Nephron progenitor cell (in vitro differentiated cells): ENCODE results near the gene SLC35E1.
"Not testable (repeated sequence)": the region's sequence is repeated elsewhere in the genome, so short reads cannot be mapped to it uniquely, and the experiment has no call there.

Experiments
- DNase-seq: peaks from one replicate; pipeline ENCODE4 v3.0.0; 2021
- H3K27ac Mint-ChIP-seq: 2 replicates; pipeline ENCODE4 v1.8.0; 2021; ENCODE audit warnings: mild to moderate bottlenecking, moderate library complexity, mixed read lengths
- H3K27me3 Mint-ChIP-seq: 2 replicates; pipeline ENCODE4 v1.8.0; 2021; ENCODE audit warnings: mild to moderate bottlenecking, low read depth, mixed read lengths; ENCODE audit not compliant: poor library complexity
- H3K36me3 Mint-ChIP-seq: 2 replicates; pipeline ENCODE4 v1.8.0; 2021; ENCODE audit warnings: low read depth, mixed read lengths
- H3K4me1 Mint-ChIP-seq: 2 replicates; pipeline ENCODE4 v1.8.0; 2021; ENCODE audit warnings: mixed read lengths
- H3K4me3 Mint-ChIP-seq: 2 replicates; pipeline ENCODE4 v1.8.0; 2021; ENCODE audit warnings: mild to moderate bottlenecking, moderate library complexity, mixed read lengths
- H3K9me3 Mint-ChIP-seq: 2 replicates; pipeline ENCODE4 v1.8.0; 2021; ENCODE audit warnings: mild to moderate bottlenecking, moderate library complexity, mixed read lengths
- TF ChIP-seq, protein P1 (sequence below): fragments of 200-600 bp; sonication (generic); IDR thresholded peaks from 2 replicates; pipeline ENCODE4 v1.5.0; 2021; ENCODE audit warnings: antibody characterized with exemption

The SLC35E1 gene

DNA sequence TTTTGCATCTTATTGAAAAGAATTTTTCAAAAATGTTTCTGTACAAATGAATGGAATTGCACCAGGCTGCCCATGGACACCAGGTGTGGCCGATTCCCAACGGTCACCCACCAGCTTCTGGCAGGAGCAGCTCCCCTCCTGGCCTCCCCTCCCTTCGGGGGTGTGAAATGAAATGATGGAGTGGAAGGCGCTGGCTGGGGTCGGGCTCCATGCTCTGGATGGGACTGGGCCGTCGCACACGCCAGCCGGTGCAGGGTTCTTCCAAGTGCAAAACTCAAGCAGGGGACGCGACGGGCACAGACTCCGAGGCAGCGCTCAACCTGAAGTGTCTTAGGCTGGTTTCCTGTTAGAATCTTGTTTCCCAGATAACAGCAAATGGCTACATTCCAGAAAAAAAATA lies 54.2 kb downstream of the SLC35E1 start:
- Mint-ChIP-seq H3K36me3 (peaks cover 20% of the 10 kb centered on the region), H3K27me3 (no peaks in the 10 kb centered on the region), H3K4me1 (no peaks in the 10 kb centered on the region), H3K27ac (peak overlapping the region; percentile 90), H3K4me3 (no peak overlapping the region), H3K9me3 (no peaks in the 10 kb centered on the region)
- DNase-seq, result no peak
- TF ChIP-seq, protein P1, sequence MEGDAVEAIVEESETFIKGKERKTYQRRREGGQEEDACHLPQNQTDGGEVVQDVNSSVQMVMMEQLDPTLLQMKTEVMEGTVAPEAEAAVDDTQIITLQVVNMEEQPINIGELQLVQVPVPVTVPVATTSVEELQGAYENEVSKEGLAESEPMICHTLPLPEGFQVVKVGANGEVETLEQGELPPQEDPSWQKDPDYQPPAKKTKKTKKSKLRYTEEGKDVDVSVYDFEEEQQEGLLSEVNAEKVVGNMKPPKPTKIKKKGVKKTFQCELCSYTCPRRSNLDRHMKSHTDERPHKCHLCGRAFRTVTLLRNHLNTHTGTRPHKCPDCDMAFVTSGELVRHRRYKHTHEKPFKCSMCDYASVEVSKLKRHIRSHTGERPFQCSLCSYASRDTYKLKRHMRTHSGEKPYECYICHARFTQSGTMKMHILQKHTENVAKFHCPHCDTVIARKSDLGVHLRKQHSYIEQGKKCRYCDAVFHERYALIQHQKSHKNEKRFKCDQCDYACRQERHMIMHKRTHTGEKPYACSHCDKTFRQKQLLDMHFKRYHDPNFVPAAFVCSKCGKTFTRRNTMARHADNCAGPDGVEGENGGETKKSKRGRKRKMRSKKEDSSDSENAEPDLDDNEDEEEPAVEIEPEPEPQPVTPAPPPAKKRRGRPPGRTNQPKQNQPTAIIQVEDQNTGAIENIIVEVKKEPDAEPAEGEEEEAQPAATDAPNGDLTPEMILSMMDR, result no peak

DNA sequence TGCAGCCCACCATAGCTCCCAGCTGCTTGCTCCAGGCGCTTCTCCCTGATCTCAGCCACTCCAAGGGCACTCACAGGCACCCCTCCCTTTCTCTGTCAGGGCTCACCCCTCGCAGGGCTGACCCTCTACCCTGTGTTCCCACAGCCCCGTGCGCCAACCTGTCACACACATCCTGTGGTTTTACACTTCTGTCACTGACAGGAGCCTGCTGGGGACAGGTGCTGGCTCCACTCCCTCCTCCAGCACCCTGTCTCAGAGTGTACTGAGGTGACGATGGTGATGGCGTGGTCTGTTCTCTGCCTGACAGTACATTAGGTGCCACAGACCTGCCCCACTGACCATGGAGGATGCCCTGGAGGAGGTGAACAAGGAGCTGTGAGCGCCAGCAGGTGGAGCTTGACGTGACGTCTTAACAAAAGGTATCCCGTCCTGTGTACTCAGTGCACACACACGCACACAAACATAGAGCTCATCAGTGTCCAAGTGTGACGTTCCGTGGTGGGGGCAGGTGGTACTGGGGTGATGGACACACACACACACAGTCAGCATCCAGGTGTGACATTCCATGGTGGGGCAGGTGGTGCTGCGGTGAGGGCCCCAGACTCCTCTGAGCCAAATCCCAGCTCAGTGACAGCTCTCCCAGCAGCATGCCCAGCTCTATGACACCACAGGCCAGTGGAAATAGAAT lies 55.1 kb downstream of the SLC35E1 start:
- no peak overlapping the region for H3K4me3 Mint-ChIP-seq
- H3K27ac Mint-ChIP-seq, result peak overlapping the region; percentile 42
- no peaks in the 10 kb centered on the region for H3K27me3 Mint-ChIP-seq
- no peaks in the 10 kb centered on the region for H3K9me3 Mint-ChIP-seq
- H3K36me3 Mint-ChIP-seq, result peaks cover 20% of the 10 kb centered on the region
- no peak for DNase-seq
- no peaks in the 10 kb centered on the region for H3K4me1 Mint-ChIP-seq
- TF ChIP-seq, protein P1, result no peak

DNA sequence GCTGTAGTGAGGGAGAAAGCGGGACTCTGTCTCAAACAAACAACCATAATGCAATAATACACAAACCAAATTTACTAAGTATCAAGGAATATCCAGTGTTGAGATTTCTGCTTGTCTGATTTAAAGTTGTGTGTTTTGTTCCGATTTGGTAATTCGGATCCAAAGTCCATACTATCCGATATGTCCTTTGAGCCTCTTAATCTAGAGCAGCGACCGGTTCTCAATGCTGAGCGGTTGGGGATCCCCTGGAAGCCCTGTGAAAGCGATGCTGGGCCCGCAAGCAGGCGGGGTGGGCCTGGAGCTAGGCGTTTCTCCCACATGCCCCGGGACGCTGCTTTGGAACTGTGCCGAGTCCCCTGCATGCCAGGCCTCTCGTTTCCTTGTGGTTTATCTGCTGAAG lies 55.8 kb downstream of the SLC35E1 start:
- Mint-ChIP-seq H3K27me3 (no peaks in the 10 kb centered on the region), H3K36me3 (peaks cover 24% of the 10 kb centered on the region), H3K9me3 (no peaks in the 10 kb centered on the region), H3K27ac (peak overlapping the region; percentile 19), H3K4me3 (no peak overlapping the region), H3K4me1 (no peaks in the 10 kb centered on the region)
- no peak for DNase-seq
- TF ChIP-seq, protein P1, result no peak

DNA sequence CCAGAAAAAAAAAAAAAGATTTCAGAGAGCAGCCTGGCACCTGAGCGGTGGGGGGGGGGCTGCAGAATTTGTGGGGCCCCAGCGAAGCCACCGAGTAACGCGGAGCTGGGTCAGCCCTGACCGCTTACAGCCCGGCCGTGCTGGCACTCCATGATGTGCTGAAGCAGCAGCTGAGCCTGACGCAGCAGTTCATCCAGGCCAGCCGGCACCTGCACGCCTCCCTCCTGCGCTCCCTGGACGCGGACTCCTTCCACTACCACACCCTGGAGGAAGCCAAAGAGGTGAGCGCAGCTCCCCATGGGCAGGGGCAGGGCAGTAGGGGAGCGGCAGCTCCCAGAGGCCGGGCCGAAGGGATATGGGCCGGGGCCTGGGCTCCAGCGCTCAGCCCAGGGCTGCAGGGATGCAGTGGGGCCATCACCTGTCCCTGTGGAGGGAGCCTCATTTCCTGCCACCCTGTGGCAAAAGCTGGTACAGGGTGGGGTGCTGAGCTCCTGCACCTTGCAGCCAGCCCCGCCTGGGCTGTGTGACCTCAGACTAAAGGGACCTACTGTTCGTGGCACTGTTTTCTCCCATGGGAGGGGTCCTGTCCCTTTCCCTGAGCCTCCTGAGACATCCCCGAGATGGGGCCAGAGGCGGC lies 57.7 kb downstream of the SLC35E1 start:
- no peak for DNase-seq
- Mint-ChIP-seq H3K9me3 (no peaks in the 10 kb centered on the region), H3K36me3 (peaks cover 22% of the 10 kb centered on the region), H3K4me3 (no peak overlapping the region), H3K27me3 (no peaks in the 10 kb centered on the region), H3K27ac (no peak overlapping the region), H3K4me1 (no peaks in the 10 kb centered on the region)
- TF ChIP-seq, protein P1, result no peak

DNA sequence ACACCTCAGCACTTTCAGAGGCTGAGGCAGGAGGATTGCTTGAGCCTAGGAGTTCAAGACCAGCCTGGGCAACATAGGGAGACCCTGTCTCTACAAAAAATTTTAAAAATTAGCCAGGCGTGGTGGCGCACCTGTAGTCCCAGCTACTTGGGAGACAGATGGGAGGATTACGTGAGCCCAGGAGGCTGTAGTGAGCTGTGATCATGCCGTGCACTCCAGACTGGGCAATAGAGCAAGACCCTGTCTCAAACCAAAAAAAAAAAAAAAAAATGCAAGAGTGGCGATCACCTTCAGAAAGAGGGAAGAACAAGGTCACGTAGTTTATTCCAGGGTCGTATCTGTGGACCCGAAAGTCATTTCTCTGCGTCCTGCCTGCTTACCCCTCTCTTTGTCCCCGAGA lies 59.6 kb downstream of the SLC35E1 start:
- H3K4me3 Mint-ChIP-seq, H3K27me3 Mint-ChIP-seq, H3K27ac Mint-ChIP-seq, DNase-seq, H3K9me3 Mint-ChIP-seq, H3K4me1 Mint-ChIP-seq: not testable (repeated sequence)
- peaks cover 21% of the 10 kb centered on the region for H3K36me3 Mint-ChIP-seq

DNA sequence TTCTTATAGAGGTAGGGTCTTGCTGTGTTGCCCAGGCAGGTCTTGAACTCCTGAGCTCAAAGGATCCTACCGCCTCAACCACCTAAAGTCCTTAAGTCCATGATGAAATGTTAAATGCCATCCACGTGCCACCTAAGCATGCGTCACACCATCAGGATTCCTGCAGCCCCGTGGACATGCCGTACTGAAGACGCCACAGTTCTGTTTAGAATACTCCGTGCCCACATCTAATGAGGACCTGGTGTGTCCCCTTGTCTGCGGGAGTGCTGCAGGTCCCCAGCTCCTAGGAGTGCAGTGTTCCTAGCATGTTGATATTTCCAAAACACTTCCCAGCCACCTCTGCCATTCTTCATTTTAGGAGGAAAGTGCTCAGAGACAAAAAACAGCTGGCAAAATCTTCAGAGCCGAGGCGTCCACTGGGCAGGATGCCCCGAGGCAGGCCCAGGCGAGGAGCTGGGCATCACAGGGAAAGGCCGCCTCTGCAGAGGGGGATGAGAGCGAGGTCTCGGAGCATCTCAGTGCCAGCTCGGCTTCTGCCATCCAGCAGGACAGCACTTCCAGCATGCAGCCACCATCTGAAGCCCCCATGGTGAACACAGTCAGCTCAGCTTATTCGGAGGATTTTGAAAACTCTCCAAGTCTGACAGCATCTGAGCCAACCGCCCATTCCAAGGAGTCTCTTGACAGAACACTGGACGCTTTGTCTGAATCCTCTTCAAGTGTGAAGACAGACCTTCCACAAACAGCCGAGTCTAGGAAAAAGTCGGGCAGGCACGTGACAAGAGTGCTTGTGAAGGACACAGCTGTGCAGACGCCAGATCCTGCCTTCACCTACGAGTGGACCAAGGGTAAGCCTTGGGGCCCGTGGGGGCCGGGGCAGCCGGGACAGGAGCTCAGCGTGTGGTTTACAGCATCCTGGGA lies 62.8 kb downstream of the SLC35E1 start:
- DNase-seq, result no peak
- H3K4me1 Mint-ChIP-seq, result no peaks in the 10 kb centered on the region
- H3K27ac Mint-ChIP-seq, result peak overlapping the region; percentile 68
- no peak overlapping the region for H3K4me3 Mint-ChIP-seq
- H3K36me3 Mint-ChIP-seq, result peaks cover 25% of the 10 kb centered on the region
- TF ChIP-seq, protein P1, result no peak
- no peaks in the 10 kb centered on the region for H3K9me3 Mint-ChIP-seq
- H3K27me3 Mint-ChIP-seq, result no peaks in the 10 kb centered on the region
